HG03460 (cell line): ENCODE measurements around the gene SLC2A14.
"Not testable (repeated sequence)": the region's sequence is repeated elsewhere in the genome, so short reads cannot be mapped to it uniquely, and the experiment has no call there.

Source experiments
- ATAC-seq: cut with Tn5 transposase; IDR thresholded peaks from one replicate; pipeline ENCODE4 v1.9.1; 2021; ENCODE audit not compliant: unreplicated experiment

Gene SLC2A14

GRCh38 chr12:7872566-7873319, at the start of gene SLC2A14:
TSS of gene SLC2A14 (minus strand) at chr12:7872915. CDS start at chr12:7869880, 3,035 bp downstream.
- no peak for ATAC-seq

GRCh38 chr12:7921181-7921580, 48.5 kb upstream of the SLC2A14 start:
- not testable (repeated sequence) for ATAC-seq

GRCh38 chr12:7918268-7918590, 45.5 kb upstream of the SLC2A14 start:
- ATAC-seq: not testable (repeated sequence)

GRCh38 chr12:7917392-7918267, 44.9 kb upstream of the SLC2A14 start:
- ATAC-seq: no peak

- ATAC-seq: no peak
These were observed 44.2 kb upstream of the SLC2A14 start for GRCh38 chr12:7916936-7917335.

- no peak for ATAC-seq
These were observed 43.1 kb upstream of the SLC2A14 start for GRCh38 chr12:7915661-7916403.

GRCh38 chr12:7910106-7910505, 37.4 kb upstream of the SLC2A14 start:
- ATAC-seq: not testable (repeated sequence)

- no peak for ATAC-seq
These were observed 34.3 kb upstream of the SLC2A14 start for GRCh38 chr12:7907009-7907408.

GRCh38 chr12:7906303-7906702, 33.6 kb upstream of the SLC2A14 start:
- ATAC-seq: not testable (repeated sequence)

GRCh38 chr12:7905600-7906125, 32.9 kb upstream of the SLC2A14 start:
- not testable (repeated sequence) for ATAC-seq

- ATAC-seq: no peak
These were observed 32.4 kb upstream of the SLC2A14 start for GRCh38 chr12:7905071-7905470.

- ATAC-seq: not testable (repeated sequence)
These were observed 29.7 kb upstream of the SLC2A14 start for GRCh38 chr12:7902416-7902815.

GRCh38 chr12:7899755-7900154, 27.0 kb upstream of the SLC2A14 start:
- no peak for ATAC-seq

- ATAC-seq: not testable (repeated sequence)
These were observed 24.0 kb upstream of the SLC2A14 start for GRCh38 chr12:7896726-7897125.

- no peak for ATAC-seq
These were observed 19.7 kb upstream of the SLC2A14 start for GRCh38 chr12:7892186-7892980.

- no peak for ATAC-seq
These were observed 12.0 kb upstream of the SLC2A14 start for GRCh38 chr12:7884689-7885088.

GRCh38 chr12:7881736-7882120, 9.0 kb upstream of the SLC2A14 start:
- ATAC-seq: not testable (repeated sequence)

- ATAC-seq: not testable (repeated sequence)
These were observed 8.4 kb upstream of the SLC2A14 start for GRCh38 chr12:7880952-7881735.

GRCh38 chr12:7879246-7879645, 6.5 kb upstream of the SLC2A14 start:
- no peak for ATAC-seq

- no peak for ATAC-seq
These were observed 4.7 kb upstream of the SLC2A14 start for GRCh38 chr12:7877420-7877819.
